ENCODE data around the gene KCTD19. TPM values are rescaled to one million over a fixed set of nuclear protein-coding genes. Genes with fewer than 3 reads are reported as not detected.

The KCTD19 gene
- polyA plus RNA-seq, 1 donor (not counting 4 experiments of a cell fraction or from before 2014, with no cell fraction given), result not detected

DNA sequence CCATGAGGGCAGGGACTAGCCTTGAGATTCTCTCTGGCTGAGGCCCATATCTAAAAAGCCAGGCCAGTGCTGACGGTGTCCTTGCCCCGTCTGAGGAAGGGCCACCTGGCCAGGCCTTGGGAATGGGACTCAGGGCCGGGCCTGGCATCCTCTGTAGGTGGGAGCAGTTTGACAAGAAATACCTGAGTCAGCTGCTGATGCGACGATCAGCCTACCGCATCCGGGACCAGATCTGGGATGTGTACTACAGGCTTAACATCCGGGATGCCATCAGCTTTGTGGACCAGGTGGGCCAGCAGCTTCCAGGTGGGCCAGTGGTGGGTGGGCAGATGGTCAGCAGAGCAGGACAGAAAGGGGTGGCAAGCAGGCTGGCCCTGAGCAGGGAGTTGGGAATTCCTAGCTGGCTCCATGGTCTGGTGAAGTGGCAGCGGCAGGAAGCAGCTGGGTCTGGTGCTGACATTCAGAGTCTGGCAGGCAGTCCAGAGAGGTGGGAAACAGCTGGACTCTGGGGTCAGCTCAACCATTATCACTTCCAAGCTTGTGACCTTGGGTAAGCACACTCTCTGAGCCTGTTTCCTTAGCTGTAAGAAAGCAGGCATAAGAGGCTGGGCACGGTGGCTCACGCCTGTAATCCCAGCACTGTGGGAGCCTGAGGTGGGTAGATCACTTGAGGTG is 68.2 kb downstream of the KCTD19 start:
- no peak overlapping the region for H3K4me2 ChIP-seq (ENCODE audit: control insufficient read depth, extremely low read depth, insufficient read depth, low read depth, low read length)
- dilution Hi-C loops (cut with MboI; ENCODE audit: extremely low pct_ligation_motif_present, low sequenced_read_pairs), result no loop called here
- H3K27ac ChIP-seq (ENCODE audit: control insufficient read depth, insufficient read depth, low read length), result no peak overlapping the region
- no peak for DNase-seq (ENCODE audit: low read depth, low spot score)
- no peaks in the 10 kb centered on the region for H4K20me1 ChIP-seq (ENCODE audit: control insufficient read depth, extremely low read depth, insufficient read depth, low read length)
- H3K36me3 ChIP-seq (ENCODE audit: control insufficient read depth in 2 of 2, extremely low read depth in 1 of 2, insufficient read depth in 2 of 2, low read length in 2 of 2), result no peaks in the 10 kb centered on the region
- H3K4me1 ChIP-seq (ENCODE audit: control insufficient read depth, extremely low read depth, insufficient read depth, low read length), result no peaks in the 10 kb centered on the region
- no peak overlapping the region for H3K4me3 ChIP-seq (ENCODE audit: control insufficient read depth in 2 of 3, extremely low read depth in 1 of 3, insufficient read depth in 2 of 3, low read depth in 1 of 3, low read length in 3 of 3)
- no peaks in the 10 kb centered on the region for H3K9me1 ChIP-seq (ENCODE audit: control insufficient read depth, extremely low read depth, insufficient read depth, low read length)
- TF ChIP-seq, protein P1, sequence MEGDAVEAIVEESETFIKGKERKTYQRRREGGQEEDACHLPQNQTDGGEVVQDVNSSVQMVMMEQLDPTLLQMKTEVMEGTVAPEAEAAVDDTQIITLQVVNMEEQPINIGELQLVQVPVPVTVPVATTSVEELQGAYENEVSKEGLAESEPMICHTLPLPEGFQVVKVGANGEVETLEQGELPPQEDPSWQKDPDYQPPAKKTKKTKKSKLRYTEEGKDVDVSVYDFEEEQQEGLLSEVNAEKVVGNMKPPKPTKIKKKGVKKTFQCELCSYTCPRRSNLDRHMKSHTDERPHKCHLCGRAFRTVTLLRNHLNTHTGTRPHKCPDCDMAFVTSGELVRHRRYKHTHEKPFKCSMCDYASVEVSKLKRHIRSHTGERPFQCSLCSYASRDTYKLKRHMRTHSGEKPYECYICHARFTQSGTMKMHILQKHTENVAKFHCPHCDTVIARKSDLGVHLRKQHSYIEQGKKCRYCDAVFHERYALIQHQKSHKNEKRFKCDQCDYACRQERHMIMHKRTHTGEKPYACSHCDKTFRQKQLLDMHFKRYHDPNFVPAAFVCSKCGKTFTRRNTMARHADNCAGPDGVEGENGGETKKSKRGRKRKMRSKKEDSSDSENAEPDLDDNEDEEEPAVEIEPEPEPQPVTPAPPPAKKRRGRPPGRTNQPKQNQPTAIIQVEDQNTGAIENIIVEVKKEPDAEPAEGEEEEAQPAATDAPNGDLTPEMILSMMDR (optimal IDR thresholded peaks at IDR 0.05 in 1 of 3, IDR thresholded peaks at IDR 0.05 in 1 of 3, conservative IDR thresholded peaks at IDR 0.05 in 1 of 3; ENCODE audit: extremely low read depth in 1 of 3, insufficient read depth in 2 of 3, low read length in 3 of 3), result no peak
- TF ChIP-seq EZH2 (IDR thresholded peaks at IDR 0.05; ENCODE audit: low read length), result no peak
- no peak overlapping the region for H3K9ac ChIP-seq (ENCODE audit: control insufficient read depth, extremely low read depth, insufficient read depth, low read length)
- no peak overlapping the region for H2AFZ ChIP-seq (ENCODE audit: control insufficient read depth, low read length)
- H3K9me3 ChIP-seq (ENCODE audit: control insufficient read depth, low read depth, low read length), result no peaks in the 10 kb centered on the region
- no peaks in the 10 kb centered on the region for H3K79me2 ChIP-seq (ENCODE audit: control insufficient read depth, insufficient read depth, low read length)
- no peaks in the 10 kb centered on the region for H3K27me3 ChIP-seq (ENCODE audit: control insufficient read depth, extremely low read depth, insufficient read depth, low read length)
- no peak for FAIRE-seq

DNA sequence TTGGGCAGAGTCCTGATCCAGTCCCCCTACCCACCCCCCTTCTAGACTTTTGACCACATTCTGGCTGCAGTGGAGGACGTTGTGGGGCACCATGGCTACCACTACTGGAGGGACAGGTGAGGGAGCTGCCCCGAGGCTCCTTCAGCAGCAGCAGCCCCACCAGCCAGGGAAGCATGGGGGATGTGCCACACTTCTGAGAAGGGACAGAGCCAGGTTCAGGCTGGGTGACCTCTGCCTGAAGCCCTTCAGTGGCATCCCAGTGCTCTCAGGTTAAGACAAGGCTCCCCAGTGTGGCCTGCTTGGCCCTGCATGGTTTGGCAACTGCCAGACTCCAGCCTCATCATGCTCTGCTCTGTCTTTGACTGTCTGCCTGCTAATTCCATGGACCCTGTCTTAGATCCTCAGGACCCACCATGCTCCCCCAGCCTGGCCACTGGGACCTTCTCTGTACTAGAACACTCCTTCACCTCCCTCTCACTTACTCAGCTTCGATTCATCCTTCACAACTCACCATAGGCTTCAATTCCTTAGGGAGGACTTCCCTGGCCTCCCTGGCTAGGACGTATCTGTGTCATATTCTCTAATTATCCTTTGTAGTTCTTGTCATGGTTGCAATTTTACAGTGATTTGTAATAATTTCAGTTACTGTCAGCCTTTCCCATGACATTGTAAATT is 68.9 kb downstream of the KCTD19 start:
- dilution Hi-C loops (cut with MboI; ENCODE audit: extremely low pct_ligation_motif_present, low sequenced_read_pairs), result no loop called here
- H3K4me3 ChIP-seq (ENCODE audit: control insufficient read depth in 2 of 3, extremely low read depth in 1 of 3, insufficient read depth in 2 of 3, low read depth in 1 of 3, low read length in 3 of 3), result no peak overlapping the region
- no peak for DNase-seq (ENCODE audit: low read depth, low spot score)
- no peaks in the 10 kb centered on the region for H3K4me1 ChIP-seq (ENCODE audit: control insufficient read depth, extremely low read depth, insufficient read depth, low read length)
- no peaks in the 10 kb centered on the region for H3K36me3 ChIP-seq (ENCODE audit: control insufficient read depth in 2 of 2, extremely low read depth in 1 of 2, insufficient read depth in 2 of 2, low read length in 2 of 2)
- no peak for FAIRE-seq
- no peaks in the 10 kb centered on the region for H3K9me3 ChIP-seq (ENCODE audit: control insufficient read depth, low read depth, low read length)
- no peaks in the 10 kb centered on the region for H3K9me1 ChIP-seq (ENCODE audit: control insufficient read depth, extremely low read depth, insufficient read depth, low read length)
- no peaks in the 10 kb centered on the region for H3K79me2 ChIP-seq (ENCODE audit: control insufficient read depth, insufficient read depth, low read length)
- no peaks in the 10 kb centered on the region for H3K27me3 ChIP-seq (ENCODE audit: control insufficient read depth, extremely low read depth, insufficient read depth, low read length)
- no peaks in the 10 kb centered on the region for H4K20me1 ChIP-seq (ENCODE audit: control insufficient read depth, extremely low read depth, insufficient read depth, low read length)
- no peak overlapping the region for H3K9ac ChIP-seq (ENCODE audit: control insufficient read depth, extremely low read depth, insufficient read depth, low read length)
- H3K4me2 ChIP-seq (ENCODE audit: control insufficient read depth, extremely low read depth, insufficient read depth, low read depth, low read length), result no peak overlapping the region
- no peak overlapping the region for H2AFZ ChIP-seq (ENCODE audit: control insufficient read depth, low read length)
- H3K27ac ChIP-seq (ENCODE audit: control insufficient read depth, insufficient read depth, low read length), result no peak overlapping the region
- TF ChIP-seq EZH2 (IDR thresholded peaks at IDR 0.05; ENCODE audit: low read length), result no peak
- TF ChIP-seq, protein P1 (optimal IDR thresholded peaks at IDR 0.05 in 1 of 3, IDR thresholded peaks at IDR 0.05 in 1 of 3, conservative IDR thresholded peaks at IDR 0.05 in 1 of 3; ENCODE audit: extremely low read depth in 1 of 3, insufficient read depth in 2 of 3, low read length in 3 of 3), result no peak

All from keratinocyte (primary cell).